ENCODE measurements around the gene LSP1. TPM values are rescaled to one million over a fixed set of nuclear protein-coding genes. Genes with fewer than 3 reads are reported as not detected.

LSP1 gene
- total RNA-seq, 1 experiment from 2014 or later, result not detected

DNA sequence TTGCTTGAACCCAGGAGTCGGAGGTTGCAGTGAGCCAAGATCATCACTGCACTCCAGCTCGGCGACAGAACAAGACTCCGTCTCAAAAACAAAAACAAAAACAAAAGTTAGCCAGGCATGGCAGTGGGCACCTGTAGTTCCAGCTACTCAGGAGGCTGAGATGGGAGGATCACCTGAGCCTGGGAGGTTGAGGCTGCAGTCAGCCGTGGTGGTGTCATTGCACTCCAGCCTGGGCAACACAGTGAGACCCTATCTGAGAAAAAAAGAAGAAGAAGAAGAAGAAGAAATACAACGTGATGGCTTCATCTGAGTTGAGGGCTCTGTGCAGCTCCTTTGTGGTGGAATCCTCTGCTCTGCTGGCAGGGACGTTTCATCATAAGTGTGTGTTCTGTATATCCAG is 56.6 kb downstream of the LSP1 start:
- Histone ChIP-seq H3K4me1 (ENCODE audit: insufficient read depth, low read length, poor library complexity, severe bottlenecking) (no peaks in the 10 kb centered on the region), H3K4me3 (ENCODE audit: low read depth, low read length, poor library complexity, severe bottlenecking) (no peak overlapping the region), H3K27me3 (replicated peaks; ENCODE audit: insufficient read depth, low read depth, low read length, poor library complexity) (no peaks in the 10 kb centered on the region), H3K27ac (ENCODE audit: low read depth, low read length, poor library complexity, severe bottlenecking) (no peak overlapping the region), H3K36me3 (ENCODE audit: insufficient read depth, low read length, poor library complexity, severe bottlenecking) (no peaks in the 10 kb centered on the region), H3K9me3 (ENCODE audit: low read depth, low read length, poor library complexity, severe bottlenecking) (no peaks in the 10 kb centered on the region)
- ChIA-PET CTCF (no interaction called here), POLR2A (ENCODE audit: low non-redundant PET) (no interaction called here)
- no peak for DNase-seq (ENCODE audit: low spot score)
- intact Hi-C loops (cut with micrococcal nuclease; ENCODE audit: unreplicated experiment), result no loop called here
- no TSS peak for BruUV-seq (replicated peaks)
- TF ChIP-seq EZH2 (IDR thresholded peaks at IDR 0.05; ENCODE audit: borderline replicate concordance, low read depth, low read length, poor library complexity, severe bottlenecking), result no peak
- TF ChIP-seq, protein P1, sequence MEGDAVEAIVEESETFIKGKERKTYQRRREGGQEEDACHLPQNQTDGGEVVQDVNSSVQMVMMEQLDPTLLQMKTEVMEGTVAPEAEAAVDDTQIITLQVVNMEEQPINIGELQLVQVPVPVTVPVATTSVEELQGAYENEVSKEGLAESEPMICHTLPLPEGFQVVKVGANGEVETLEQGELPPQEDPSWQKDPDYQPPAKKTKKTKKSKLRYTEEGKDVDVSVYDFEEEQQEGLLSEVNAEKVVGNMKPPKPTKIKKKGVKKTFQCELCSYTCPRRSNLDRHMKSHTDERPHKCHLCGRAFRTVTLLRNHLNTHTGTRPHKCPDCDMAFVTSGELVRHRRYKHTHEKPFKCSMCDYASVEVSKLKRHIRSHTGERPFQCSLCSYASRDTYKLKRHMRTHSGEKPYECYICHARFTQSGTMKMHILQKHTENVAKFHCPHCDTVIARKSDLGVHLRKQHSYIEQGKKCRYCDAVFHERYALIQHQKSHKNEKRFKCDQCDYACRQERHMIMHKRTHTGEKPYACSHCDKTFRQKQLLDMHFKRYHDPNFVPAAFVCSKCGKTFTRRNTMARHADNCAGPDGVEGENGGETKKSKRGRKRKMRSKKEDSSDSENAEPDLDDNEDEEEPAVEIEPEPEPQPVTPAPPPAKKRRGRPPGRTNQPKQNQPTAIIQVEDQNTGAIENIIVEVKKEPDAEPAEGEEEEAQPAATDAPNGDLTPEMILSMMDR (conservative IDR thresholded peaks at IDR 0.05; ENCODE audit: low read depth, low read length), result no peak

DNA sequence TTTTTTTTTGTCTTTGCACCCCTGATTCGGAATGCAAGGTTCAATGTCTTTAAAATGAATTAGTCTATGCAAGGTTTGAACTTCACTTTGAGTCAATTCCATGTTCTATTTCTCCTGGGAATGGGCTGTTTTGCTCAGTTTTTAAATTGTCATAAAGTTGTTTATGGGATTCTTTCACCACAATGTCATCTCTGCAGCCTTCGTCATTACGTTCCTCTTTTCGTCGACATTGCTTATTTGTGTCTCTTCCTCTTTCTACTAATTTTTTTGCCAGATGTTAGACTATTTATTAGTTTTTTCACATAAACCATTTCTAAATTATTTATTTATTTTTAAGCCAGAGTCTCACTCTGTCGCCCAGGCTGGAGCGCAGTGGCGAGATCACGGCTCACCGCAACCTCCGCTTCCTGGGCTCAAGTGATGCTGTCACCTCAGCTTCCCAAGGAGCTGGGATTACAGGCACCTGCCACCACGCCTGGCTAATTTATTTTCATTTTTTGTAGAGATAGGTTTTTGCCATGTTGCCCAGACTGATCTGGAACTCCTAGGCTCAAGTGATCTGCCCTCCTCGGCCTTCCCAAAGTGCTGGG is 59.5 kb downstream of the LSP1 start:
- ChIA-PET CTCF (no interaction called here), POLR2A (ENCODE audit: low non-redundant PET) (no interaction called here)
- no peak for DNase-seq (ENCODE audit: low spot score)
- BruUV-seq (replicated peaks), result no TSS peak
- Histone ChIP-seq H3K27me3 (replicated peaks; ENCODE audit: insufficient read depth, low read depth, low read length, poor library complexity) (no peaks in the 10 kb centered on the region), H3K9me3 (ENCODE audit: low read depth, low read length, poor library complexity, severe bottlenecking) (no peaks in the 10 kb centered on the region), H3K4me1 (ENCODE audit: insufficient read depth, low read length, poor library complexity, severe bottlenecking) (no peaks in the 10 kb centered on the region), H3K36me3 (ENCODE audit: insufficient read depth, low read length, poor library complexity, severe bottlenecking) (no peaks in the 10 kb centered on the region), H3K27ac (ENCODE audit: low read depth, low read length, poor library complexity, severe bottlenecking) (no peak overlapping the region), H3K4me3 (ENCODE audit: low read depth, low read length, poor library complexity, severe bottlenecking) (no peak overlapping the region)
- TF ChIP-seq, protein P1 (conservative IDR thresholded peaks at IDR 0.05; ENCODE audit: low read depth, low read length), result no peak
- no peak for TF ChIP-seq EZH2 (IDR thresholded peaks at IDR 0.05; ENCODE audit: borderline replicate concordance, low read depth, low read length, poor library complexity, severe bottlenecking)
- intact Hi-C loops (cut with micrococcal nuclease; ENCODE audit: unreplicated experiment), result no loop called here

DNA sequence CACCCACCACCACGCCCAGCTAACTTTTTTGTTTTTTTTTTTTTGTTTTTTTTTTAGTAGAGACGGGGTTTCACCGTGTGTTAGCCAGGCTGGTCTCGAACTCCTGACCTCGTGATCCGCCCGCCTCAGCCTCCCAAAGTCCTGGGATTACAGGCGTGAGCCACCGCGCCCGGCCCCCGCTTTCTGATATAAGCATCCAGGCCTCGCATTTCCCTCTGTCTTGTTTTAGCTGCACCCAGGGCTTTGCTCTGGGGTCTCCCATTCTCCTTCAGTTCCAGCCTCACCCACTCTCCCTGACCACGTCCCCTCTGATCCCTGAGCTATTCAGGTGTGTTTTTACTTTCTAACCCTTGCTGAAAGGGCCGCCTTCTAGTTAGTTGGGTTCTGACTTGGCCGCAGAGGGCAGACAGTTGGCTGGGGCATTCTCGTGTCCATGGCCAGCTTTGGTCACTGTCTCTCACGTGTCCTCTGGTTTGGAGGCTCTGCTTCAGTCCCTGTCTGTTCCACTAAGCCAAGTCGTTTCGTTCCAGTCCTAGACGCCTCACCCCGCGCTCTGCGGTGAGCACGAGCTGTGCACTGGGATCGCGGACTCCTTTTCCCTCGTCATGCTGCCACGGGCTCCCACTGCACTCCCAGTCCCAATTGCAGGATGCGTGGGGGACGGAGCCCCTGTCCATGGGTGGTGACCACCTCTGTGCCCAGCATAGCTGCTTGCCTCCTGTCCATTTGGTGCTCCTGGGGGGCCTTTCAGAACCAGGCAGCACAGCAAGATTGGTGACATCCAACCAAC is 60.6 kb downstream of the LSP1 start:
- H3K27me3 ChIP-seq (replicated peaks; ENCODE audit: insufficient read depth, low read depth, low read length, poor library complexity), result no peaks in the 10 kb centered on the region
- no peak overlapping the region for H3K27ac ChIP-seq (ENCODE audit: low read depth, low read length, poor library complexity, severe bottlenecking)
- intact Hi-C loops (cut with micrococcal nuclease; ENCODE audit: unreplicated experiment), result no loop called here
- BruUV-seq (replicated peaks), result no TSS peak
- H3K36me3 ChIP-seq (ENCODE audit: insufficient read depth, low read length, poor library complexity, severe bottlenecking), result no peaks in the 10 kb centered on the region
- H3K9me3 ChIP-seq (ENCODE audit: low read depth, low read length, poor library complexity, severe bottlenecking), result no peaks in the 10 kb centered on the region
- no peak for DNase-seq (ENCODE audit: low spot score)
- H3K4me3 ChIP-seq (ENCODE audit: low read depth, low read length, poor library complexity, severe bottlenecking), result no peak overlapping the region
- H3K4me1 ChIP-seq (ENCODE audit: insufficient read depth, low read length, poor library complexity, severe bottlenecking), result no peaks in the 10 kb centered on the region
- ChIA-PET CTCF (no interaction called here), POLR2A (ENCODE audit: low non-redundant PET) (no interaction called here)
- TF ChIP-seq, protein P1 (conservative IDR thresholded peaks at IDR 0.05; ENCODE audit: low read depth, low read length), result no peak
- TF ChIP-seq EZH2 (IDR thresholded peaks at IDR 0.05; ENCODE audit: borderline replicate concordance, low read depth, low read length, poor library complexity, severe bottlenecking), result no peak

Measured in A673 (cell line).